GM21381 (cell line): Measurements from ENCODE around the gene MPP2.
"Not testable (repeated sequence)": the region's sequence is repeated elsewhere in the genome, so short reads cannot be mapped to it uniquely, and the experiment has no call there.

ENCODE experiments used
- ATAC-seq: cut with Tn5 transposase; IDR thresholded peaks from one replicate; pipeline ENCODE4 v1.9.1; 2021; ENCODE audit warnings: mild to moderate bottlenecking, moderate library complexity; ENCODE audit not compliant: unreplicated experiment

The MPP2 gene

DNA sequence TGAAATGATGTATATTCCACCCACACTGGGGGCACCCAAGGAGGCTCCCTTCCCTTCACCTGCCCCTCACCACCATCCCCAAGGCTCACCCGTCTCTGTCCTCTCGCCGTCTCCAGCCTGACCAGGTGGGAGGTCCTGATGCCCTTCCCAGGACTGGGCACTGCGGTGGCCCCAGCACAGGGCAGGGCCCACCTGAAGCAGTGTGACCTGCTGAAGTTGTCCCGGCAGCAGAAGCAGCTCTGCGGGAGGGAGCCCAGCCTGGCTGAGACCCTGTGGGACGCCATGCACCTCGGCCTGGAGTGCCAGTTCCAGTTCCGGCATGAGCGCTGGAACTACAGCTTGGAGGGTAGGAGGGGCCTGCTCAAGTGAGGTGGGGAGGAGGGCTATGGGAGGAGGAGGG, 25.0 kb upstream of the MPP2 start:
- ATAC-seq: no peak

DNA sequence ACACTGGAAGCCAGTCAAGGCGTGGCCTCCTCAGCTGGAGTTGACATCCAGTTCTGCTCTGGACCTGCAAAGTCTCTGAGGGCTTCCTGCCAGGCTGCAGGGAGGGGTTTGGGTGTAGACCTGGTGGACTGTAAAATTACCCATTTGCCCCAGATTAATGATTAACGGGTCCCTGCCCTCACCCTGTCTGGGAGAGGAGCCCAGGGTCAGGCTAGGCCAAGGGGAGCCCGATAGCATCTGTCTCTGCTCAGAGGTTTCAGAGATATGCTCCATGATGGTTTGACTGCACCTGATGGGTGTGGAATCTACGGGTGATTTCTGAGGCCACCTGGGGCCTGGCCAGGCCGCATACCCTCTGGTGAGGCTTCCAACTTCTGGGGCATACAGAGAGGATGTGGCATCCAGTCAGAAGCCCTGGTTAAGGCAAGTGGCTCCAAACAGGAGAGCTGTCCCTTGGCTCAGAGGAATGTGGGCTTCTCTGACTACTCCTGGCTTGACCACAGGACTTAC, 23.8 kb upstream of the MPP2 start:
- ATAC-seq: no peak

DNA sequence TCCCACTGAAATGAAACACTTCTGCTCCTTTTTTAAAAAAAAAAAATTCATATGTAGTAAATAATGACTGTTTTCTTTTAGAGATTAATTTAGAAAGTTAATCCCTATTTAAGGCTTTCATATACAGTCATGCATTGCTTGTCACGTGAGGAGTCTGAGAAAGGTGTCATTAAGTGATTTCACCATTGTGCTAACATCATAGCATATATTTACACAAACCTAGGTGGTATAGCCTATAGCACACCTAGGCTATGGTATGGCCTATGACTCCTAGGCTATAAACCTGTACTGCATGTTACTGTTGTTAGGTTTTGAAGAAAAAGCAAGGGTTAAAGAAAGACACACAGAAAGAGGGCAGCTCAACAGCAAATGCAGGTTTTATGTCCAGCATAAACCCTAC, 21.3 kb upstream of the MPP2 start:
- no peak for ATAC-seq

DNA sequence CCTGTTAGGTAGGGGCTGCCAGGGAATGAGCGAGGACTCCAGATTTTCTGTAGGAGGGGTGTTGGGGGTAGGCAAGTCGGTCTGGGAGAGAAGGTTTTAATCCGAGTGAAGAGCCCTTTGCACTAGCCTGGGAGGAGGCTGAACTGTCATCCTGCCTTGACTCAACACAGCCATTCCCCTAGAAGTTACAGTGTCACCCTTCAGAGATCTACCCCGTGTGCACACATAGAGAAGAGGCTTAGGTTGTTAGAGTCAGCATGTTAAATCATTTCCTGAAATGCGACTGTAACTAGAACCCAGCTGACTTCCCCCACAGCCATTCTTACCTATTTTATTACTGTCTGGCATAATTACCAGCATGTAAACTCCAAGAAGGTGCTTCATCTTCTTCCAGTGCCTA, 20.6 kb upstream of the MPP2 start:
- ATAC-seq: not testable (repeated sequence)

DNA sequence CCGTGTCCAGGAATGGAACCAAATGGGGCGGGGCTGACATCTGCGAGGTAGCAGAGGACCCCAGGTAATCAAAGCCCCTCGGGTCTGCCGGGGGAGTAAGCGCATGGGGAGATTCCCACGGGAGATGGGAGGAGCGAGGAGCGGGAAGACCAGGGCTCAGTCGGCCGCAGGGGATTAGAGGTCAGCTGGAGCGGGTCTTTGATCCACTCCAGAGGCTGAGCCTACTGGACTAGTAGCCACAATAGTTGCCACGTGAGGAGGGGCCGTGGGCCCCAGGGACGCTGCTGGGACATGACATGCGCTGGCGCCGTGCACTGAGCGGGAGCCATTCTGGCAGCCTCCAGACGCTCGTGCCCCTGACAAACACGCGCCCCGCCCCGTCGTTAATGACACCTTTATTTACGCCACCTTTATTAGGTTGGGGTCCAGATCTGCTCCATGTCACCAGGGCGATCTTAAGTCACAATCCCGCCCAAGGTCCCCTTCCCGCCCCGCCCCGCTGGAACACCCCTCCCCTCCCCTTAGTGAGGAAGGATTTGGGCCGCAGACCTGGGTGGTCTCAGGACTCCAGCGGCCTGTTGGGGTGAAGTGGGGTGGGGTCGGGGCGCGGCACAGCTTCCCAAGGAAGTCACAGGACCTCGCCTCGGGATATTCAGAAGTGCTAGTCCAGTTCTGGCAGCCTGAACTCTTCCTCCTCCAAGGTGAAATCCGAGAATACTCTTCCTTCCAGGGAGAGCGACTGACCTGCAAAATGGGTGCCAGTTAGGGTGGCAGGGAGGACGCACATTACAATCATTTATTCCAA, 19.9 kb upstream of the MPP2 start:
- no peak for ATAC-seq

DNA sequence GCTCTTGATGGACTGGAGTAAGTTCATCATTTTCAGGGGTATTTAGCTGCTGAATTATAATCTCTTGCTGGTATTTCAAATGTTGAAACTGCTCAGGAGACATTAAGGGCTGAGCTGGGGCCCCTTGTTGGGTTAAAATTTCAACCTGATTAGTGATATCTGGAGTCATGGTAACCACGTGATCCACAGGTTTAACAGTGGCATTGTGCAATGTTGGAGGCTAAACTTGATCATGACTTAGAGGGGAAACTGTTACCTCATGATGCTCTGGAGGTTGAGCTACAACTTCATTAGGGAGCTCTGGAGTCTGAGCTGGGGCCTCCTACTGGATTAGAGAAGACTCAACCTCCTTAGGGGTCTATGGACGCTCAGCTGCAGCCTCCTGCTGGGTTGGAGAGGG, 17.2 kb upstream of the MPP2 start:
- no peak for ATAC-seq

DNA sequence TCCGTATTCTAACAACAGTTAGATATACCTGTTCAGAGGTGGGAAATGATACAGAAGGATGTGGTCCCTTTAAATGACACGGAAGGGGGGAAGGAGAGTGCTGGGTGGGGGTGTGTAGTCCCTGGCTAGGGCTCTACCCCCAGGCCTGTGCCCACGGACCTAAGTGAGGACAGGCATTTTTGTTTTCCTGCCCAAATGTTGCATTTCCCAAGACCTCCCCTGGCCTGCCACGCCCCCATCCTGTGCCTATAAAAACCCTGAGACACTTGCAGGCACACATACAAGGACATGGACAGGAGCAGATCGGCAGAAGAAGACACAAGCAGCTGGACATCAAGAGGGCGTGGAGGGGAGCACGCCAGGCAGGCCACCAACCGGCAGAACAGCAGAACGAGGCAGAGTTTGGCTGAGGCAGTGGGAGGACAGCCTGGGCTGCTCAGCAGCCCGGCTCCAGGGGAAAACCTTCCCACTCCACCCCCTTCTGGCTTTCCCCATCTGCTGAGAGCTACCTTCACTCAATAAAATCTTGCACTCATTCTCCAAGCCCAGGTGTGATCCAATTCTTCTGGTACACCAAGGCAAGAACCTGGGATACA, 13.3 kb upstream of the MPP2 start:
- ATAC-seq: no peak

DNA sequence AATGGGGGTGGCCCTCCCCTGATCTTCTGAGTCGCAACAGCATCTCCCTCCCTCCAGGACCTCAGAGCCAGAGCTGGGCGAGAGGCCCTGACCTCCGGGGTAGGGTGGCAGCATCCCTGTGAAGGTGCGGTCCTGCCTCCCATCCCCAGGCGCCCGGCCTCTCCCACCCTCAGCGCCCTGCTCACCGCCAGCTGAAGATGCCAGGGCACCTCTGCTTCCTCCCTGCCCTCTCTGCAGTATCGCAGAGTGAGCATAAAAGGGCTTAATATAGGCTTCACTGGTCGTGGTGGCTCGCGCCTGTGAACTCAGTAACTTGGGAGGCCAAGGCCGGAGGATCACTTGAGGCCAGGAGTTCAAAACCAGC, 10.7 kb upstream of the MPP2 start:
- no peak for ATAC-seq

DNA sequence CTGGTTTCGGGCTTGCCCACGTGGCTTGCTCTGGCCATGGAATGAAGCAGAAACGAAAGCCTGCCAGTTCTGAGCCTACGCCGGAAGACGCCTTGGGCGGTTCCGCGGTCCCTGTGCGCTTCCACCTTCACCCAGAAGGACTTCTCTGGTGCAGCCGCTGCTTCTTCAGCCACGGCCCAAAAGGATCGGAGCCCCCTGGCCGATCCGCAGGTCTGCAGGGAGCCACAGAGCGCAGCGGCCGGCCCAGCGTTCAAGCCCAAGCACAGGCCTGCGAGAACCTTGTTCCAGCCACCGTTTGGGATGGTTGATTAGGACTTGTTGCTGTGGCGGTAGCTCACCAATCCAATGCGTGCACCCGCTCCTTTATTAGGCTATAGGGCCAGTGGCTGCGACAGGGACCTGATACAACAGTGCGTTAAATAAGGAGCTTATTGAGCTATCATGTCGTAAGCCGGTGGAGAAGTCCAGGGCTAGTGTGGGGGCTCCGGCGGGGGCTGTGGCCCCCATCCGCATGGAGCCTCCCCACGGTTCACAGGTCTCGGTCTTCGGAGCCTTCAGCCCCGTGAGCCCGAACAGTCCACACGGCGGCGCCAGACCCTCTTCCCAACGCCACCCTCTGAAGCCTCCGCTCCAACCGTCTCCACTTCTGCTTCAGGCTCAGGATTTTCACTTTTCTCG, 10.2 kb upstream of the MPP2 start:
- no peak for ATAC-seq

DNA sequence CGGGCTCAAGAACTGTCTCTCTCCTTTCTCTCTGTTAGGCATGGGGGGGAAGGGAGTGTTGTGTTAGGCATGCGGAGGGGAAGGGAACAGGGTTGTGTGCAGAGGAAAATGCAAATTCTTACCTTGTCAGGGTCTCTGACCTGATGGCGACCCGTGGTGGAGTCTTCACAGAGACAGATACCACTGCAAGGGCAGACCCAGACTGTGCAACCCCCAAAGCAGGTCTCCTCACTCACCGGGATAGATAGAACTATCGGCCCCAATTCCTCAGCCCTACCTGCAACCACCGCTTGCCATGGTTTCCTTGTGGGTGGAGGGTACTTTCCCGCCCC, 9.6 kb upstream of the MPP2 start:
- ATAC-seq: no peak

DNA sequence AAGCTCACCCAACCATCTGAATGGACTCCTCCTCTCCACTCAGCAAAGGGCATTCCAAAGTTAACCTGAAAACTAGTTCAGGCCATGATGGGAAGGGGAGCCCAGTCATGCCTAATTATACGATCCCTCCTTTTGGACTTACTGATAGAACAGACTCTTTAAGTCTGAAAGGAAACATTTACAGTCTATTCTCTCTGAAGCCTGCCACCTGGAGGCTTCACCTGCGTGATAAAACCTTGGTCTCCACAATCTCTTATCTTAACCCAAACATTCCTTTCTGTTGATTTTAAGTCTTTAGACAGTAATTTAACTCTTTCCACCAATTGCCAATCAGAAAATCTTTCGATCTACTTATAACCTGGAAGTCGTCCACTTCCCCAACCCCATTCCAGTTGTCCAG, 9.0 kb upstream of the MPP2 start:
- ATAC-seq: no peak

DNA sequence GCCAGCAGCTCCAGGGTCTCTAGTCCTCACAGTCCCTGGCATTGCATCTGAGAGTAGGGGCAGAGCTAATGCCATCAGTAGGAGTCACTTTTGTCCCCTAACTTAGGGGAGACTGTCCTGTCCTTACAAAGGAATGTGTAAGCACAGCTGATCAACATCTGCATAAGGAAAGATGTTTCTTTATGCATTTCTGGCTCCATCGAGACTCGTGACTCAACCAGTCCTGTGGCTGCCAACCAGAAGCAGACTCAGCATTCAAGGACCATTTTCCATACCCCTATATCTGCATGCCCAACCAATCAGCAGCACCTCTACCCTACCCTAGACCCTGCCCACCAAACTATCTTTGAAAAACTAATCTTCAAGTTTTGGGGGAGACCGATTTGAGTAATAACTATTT, 8.2 kb upstream of the MPP2 start:
- ATAC-seq: no peak

DNA sequence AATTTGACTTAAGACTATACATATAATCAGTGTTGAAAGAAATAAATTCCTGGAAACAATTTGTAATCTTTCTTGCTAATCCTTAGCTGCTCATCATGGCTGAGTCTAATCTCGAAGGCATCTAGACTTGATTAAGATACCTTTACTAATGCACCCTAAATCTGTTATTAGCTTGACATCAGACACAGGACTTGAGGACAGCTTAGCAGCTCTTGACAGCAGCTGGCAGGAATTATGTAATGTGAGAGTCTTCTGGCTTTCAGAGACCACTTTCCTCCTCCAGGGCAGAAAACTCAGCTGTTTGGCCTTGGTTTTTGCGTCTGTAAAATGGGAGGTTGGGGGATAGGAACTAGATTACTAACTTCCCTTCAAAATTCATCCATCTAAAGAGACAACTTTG, 7.1 kb upstream of the MPP2 start:
- no peak for ATAC-seq

DNA sequence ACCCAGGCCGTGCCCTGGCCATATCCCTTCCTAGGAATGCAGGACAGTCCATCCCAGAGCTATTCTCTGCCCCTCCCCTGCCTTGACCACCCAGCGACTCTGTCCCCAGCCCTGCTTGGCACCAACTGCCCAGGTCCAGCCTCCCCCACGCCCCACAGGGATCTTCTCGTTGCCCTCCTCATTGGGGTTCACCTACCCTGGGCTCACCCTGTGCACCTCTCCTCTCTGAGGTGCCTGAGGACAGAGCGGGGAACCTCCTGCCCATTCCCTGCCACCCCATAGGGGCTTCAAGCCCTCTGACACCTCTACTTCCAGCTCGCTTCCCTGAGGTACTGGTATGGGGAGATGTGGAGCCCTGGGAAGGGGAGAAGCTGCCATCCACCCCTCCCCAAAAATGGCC, 6.2 kb upstream of the MPP2 start:
- ATAC-seq: no peak

DNA sequence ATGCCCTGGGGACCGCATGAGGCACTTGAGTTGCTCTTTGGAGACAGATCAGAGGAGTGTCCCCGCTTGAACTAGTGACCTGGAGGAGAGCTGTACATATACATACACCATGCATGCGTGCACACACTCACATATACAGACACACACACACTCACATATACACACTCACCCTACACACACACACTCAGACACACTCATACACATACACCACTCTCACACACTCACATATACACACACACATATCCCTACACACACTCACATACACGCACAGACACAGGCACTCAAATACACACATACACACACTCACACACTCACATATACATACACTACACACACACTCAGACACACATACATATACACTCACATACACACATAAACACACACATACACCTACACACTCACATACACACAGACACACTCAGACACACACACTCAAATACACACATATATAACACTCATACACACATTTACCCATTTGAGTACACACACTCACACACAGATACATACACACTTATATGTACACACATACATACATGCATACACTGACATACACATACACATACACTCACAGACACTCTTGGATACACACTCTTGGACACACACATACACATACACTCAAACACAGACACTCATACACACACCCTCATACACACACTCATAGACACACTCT, 5.4 kb upstream of the MPP2 start:
- no peak for ATAC-seq

DNA sequence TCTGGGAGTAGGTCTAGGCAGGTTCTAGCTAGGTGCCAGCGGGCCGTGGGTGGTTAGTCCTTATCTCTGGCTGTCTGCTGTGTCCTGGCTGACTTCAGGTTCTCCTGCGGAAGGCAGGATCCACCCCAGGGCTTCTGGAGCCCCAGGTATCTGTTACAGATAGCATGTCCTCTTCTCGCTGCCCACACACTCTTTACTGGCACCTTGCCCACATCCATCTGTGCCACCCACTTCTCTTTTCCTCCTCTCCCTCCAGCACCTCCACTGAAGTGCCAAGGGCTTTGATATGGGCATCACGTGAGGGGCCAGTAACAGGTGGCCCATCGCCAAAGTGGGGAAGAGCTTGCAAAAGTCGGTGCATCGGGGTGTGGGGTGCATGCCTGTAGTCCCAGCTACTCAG, 4.6 kb upstream of the MPP2 start:
- no peak for ATAC-seq

DNA sequence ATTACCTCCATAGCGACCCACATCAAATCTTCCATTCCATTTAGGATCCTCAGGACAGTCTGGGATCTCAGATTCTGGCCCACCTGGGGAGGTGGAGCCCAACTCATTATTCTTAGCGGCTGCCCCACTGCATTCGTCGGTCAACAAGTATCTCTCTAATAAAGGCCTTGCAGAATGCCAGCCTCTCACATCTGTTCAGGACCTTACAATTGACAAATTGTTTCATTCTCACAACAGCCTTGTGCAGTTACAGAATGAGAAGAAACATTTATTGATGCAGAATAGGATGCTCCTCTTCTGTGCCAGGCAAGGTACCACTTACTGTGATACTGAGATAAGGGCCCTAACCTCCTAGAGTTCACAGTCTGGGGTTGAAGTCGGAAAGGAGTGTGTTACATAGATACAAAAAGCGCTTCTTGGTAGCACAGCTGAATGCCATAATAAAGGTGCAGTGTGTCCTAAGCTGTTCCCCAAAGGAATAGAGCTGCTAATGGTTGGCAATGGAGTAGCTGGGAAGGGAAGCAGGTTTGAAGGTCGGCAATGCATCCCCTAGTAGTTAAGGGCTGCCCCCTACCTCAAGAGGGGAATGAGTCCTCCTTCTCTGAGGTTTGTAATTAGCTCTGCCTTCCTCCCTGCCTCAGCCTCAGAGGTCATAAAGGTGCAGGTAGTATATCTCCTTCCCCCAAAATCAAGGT, 2.3 kb upstream of the MPP2 start:
- no peak for ATAC-seq

DNA sequence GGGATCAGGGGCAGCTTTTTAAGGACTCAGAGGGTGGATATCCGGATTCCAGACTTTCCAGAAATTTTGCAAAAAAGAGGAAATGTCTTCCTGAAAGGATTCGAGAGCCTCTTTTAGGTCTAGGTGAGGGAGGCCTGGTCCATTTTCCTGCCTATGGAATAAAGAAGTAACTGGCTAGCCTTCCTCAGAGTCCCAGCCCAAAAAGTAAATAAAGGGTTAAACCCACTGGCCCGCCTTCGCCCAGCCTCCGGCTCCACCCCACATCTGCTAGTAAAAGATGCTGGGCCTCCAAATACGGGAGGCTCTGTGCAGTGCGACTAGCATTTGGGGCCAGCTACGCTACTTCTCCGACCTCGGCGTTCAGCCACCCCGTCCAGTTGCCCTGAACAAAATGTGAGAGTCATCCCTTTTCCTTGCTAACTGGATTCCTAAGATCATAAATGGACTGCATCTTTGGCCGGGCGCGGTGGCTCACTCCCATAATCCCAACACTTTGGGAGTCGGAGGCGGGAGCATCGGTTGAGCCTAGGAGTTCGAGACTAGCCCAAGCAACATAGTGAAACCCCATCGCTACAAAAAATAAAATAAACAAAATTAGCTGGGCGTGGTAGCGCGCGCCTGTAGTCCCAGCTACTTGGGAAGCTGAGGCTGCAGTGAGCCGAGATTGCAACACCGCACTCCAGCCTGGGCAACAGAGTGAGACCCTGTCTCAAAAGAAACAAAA, 824 bp upstream of the MPP2 start:
- ATAC-seq: no peak

DNA sequence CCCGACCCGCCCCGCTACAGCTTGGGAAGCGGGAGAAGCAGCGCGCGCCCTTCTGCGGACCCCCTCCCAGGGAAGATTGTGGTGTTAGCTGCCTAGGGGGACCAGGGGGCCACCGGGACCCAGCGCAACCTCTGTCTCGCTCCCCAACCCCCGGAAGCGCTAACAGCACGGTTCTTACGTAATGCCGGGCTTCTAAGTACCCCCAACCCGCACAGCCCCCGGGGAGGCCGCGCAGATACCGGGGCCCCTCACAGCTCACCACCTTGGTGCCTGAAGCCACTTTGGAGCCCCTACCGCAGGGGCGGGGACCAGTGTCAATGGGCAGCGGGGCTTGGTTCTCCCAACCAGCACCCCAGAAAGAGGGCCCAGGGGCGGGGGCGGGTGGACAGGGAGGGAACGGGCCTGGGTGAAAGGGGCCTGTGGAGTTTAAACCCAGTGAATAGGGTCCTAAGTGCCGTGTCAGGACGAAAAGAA, 348 bp downstream of the MPP2 start:
- no peak for ATAC-seq
